Esophagus muscularis mucosa (tissue), 4 donors: ENCODE data around the gene KL.

Source experiments
- EP300 ChIP-seq: sonication (generic); formaldehyde crosslinking; IDR thresholded peaks from one replicate; pipeline ENCODE4 v1.6.1; 2017; ENCODE audit warnings: antibody characterized with exemption
- POLR2A ChIP-seq: fragments of 450-650 bp; IDR thresholded peaks from one replicate; pipeline ENCODE4 v1.6.1; 2017; ENCODE audit warnings: antibody characterized with exemption, moderate library complexity, mild to moderate bottlenecking, low read depth
- POLR2AphosphoS5 ChIP-seq, 2 donors: sonication (generic); formaldehyde crosslinking; IDR thresholded peaks; one replicate each; pipeline ENCODE4 v1.6.1; 2017; ENCODE audit warnings: antibody characterized with exemption in 2 of 2
- TF ChIP-seq, protein P1 (sequence below), 3 experiments: fragments of 200-600 bp in 2 of 3; fragments of 450-650 bp in 1 of 3; sonication (generic) in 2 of 3; IDR thresholded peaks; one replicate each; pipeline ENCODE4 v1.5.1; 2017 to 2019; ENCODE audit warnings: antibody characterized with exemption in 3 of 3, mild to moderate bottlenecking in 2 of 3, moderate library complexity in 1 of 3

DNA sequence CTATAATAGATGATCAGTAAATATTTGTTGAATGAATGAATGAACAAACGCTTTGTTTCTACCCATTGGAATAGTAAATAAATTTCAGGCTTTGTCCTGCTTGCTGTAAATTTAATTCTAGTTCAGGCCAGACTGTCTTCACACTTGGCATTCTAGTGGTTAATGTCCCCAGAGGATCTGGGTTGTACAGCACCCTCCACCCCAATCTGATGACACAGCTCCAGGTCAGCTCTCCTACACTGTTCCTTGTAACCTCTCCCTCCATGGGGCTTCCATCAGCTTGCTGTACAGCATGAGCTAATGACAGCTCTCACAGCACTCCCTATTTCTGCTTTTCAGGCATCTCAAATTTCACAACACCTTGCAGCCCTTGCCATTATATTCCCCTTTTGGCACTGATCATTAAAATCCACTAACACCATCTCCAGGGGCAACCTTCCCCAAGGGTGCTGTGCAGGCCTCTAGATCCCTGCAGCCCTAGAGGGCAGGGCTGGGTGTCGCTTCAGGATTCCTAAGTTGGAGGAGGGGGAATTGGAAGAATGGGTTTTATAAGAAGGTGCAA is 12.7 kb upstream of the KL start:
- TF ChIP-seq, protein P1, sequence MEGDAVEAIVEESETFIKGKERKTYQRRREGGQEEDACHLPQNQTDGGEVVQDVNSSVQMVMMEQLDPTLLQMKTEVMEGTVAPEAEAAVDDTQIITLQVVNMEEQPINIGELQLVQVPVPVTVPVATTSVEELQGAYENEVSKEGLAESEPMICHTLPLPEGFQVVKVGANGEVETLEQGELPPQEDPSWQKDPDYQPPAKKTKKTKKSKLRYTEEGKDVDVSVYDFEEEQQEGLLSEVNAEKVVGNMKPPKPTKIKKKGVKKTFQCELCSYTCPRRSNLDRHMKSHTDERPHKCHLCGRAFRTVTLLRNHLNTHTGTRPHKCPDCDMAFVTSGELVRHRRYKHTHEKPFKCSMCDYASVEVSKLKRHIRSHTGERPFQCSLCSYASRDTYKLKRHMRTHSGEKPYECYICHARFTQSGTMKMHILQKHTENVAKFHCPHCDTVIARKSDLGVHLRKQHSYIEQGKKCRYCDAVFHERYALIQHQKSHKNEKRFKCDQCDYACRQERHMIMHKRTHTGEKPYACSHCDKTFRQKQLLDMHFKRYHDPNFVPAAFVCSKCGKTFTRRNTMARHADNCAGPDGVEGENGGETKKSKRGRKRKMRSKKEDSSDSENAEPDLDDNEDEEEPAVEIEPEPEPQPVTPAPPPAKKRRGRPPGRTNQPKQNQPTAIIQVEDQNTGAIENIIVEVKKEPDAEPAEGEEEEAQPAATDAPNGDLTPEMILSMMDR (IDR thresholded peaks at IDR 0.05), result no peak
- no peak for TF ChIP-seq POLR2A
- no peak for TF ChIP-seq POLR2AphosphoS5 (IDR thresholded peaks at IDR 0.05)
- TF ChIP-seq EP300, result no peak
